GM12878 (cell line): ENCODE results near the gene ITPR3. TPM values are rescaled to one million over a fixed set of nuclear protein-coding genes. Genes with fewer than 3 reads are reported as not detected.

Source experiments
- ATAC-seq: fragments of 200-7000 bp; cut with Tn5 transposase; 3 replicates; pipeline ENCODE4 v1.9.1; 2020; ENCODE audit warnings: mild to moderate bottlenecking, moderate library complexity
- BruUV-seq: library from RNA; stranded (reverse); fragments of 400-500 nt; replicated peaks from 2 replicates; lab custom pipeline; 2021; lab: Mats Ljungman, UMichigan
- CTCF ChIA-PET: fragments of 300-600 bp; sonication (Branson Sonifier 250); formaldehyde crosslinking; extraction: SDS; loops from one replicate; lab custom pipeline; 2021; ENCODE audit warnings: inconsistent platforms; lab: Yijun Ruan, JAX
- POLR2A ChIA-PET: fragments of 350-600 bp; formaldehyde crosslinking; extraction: SDS; loops from one replicate; lab custom pipeline; 2021; ENCODE audit warnings: inconsistent platforms; lab: Charles Lee
- RAD21 ChIA-PET: fragments of 300-600 bp; sonication (Branson Sonifier 250); formaldehyde crosslinking; loops from one replicate; lab custom pipeline; 2023; ENCODE audit warnings: antibody characterized with exemption; ENCODE audit not compliant: unreplicated experiment; lab: Charles Lee
- SMC1A ChIA-PET: fragments of 300-600 bp; sonication (Branson Sonifier 250); formaldehyde crosslinking; loops from one replicate; lab custom pipeline; 2023; ENCODE audit not compliant: unreplicated experiment, uncharacterized antibody; lab: Charles Lee
- DNase-seq: peaks from one replicate; pipeline ENCODE4 v3.0.0-alpha.2; 2011; ENCODE audit warnings: low read depth, low spot score
- FAIRE-seq: peaks from 3 replicates; lab custom pipeline; 2011; peaks lifted over from hg19 to GRCh38; lab: Jason Lieb, UNC
- H2AFZ ChIP-seq: 2 replicates; pipeline ENCODE4 v1.6.0; 2011; ENCODE audit warnings: low read depth, low read length, control low read depth; ENCODE audit not compliant: control insufficient read depth
- H3K27ac ChIP-seq: 2 replicates; pipeline ENCODE4 v1.5.1; 2011; ENCODE audit warnings: control low read depth; ENCODE audit not compliant: control insufficient read depth, insufficient read depth
- H3K27me3 ChIP-seq, 2 experiments: replicated peaks in 1 of 2; 2 replicates each; pipeline versions ENCODE4 v1.6.0 to v1.6.1; 2011; ENCODE audit warnings: low read length in 1 of 2; ENCODE audit not compliant: control insufficient read depth in 2 of 2, insufficient read depth in 2 of 2
- H3K36me3 ChIP-seq, 2 experiments: 2 replicates each; pipeline ENCODE4 v1.5.1; 2011; ENCODE audit warnings: low read length in 1 of 2; ENCODE audit not compliant: control insufficient read depth in 2 of 2, insufficient read depth in 2 of 2
- H3K4me1 ChIP-seq: 2 replicates; pipeline ENCODE4 v1.6.1; 2011; ENCODE audit warnings: mild to moderate bottlenecking, low read length, moderate library complexity, mixed read lengths; ENCODE audit not compliant: control insufficient read depth, insufficient read depth
- H3K4me2 ChIP-seq: 2 replicates; pipeline ENCODE4 v1.6.0; 2011; ENCODE audit warnings: control low read depth; ENCODE audit not compliant: control insufficient read depth, insufficient read depth
- H3K4me3 ChIP-seq: fragments of 200-600 bp; sonication (generic); 2 replicates; pipeline ENCODE4 v1.5.1; 2016
- H3K79me2 ChIP-seq: 2 replicates; pipeline ENCODE4 v1.6.0; 2011; ENCODE audit warnings: low read length; ENCODE audit not compliant: control insufficient read depth, insufficient read depth
- H3K9ac ChIP-seq: 2 replicates; pipeline ENCODE4 v1.8.0; 2011; ENCODE audit warnings: low read length, control low read depth, mixed read lengths; ENCODE audit not compliant: control insufficient read depth, insufficient read depth
- H3K9me3 ChIP-seq: replicated peaks from 3 replicates; pipeline ENCODE4 v1.5.1; 2011; ENCODE audit warnings: mild to moderate bottlenecking, low read length; ENCODE audit not compliant: control insufficient read depth, insufficient read depth
- H4K20me1 ChIP-seq: 2 replicates; pipeline ENCODE4 v1.6.0; 2011; ENCODE audit not compliant: control insufficient read depth, insufficient read depth
- NRF1 ChIP-seq: conservative IDR thresholded peaks from 2 replicates; pipeline ENCODE4 v1.6.1; 2011; ENCODE audit warnings: mild to moderate bottlenecking, low read depth, low read length, improper control_type of control experiment
- ZNF687 ChIP-seq: fragments of 450-650 bp; IDR thresholded peaks from 2 replicates; pipeline ENCODE4 v1.6.1; 2017; ENCODE audit warnings: mild to moderate bottlenecking, moderate library complexity
- WGBS: methylation state at CpG from one replicate; pipeline ENCODE4 v1.1.6; 2016; ENCODE audit warnings: low lambda C conversion rate; ENCODE audit not compliant: insufficient replicate concordance, insufficient coverage; ENCODE audit errors: missing lambda C conversion rate; 5-methylcytosine and 5-hydroxymethylcytosine counted together
- in situ Hi-C: fragments of 300-500 bp; cut with MboI; formaldehyde crosslinking; loops from 9 replicates; pipeline ENCODE4 v1.14.3; 2018; ENCODE audit warnings: mixed read lengths
- intact Hi-C: fragments of 100-400 bp; cut with micrococcal nuclease; formaldehyde crosslinking; loops from one replicate; pipeline ENCODE4 v1.14.2; 2022; ENCODE audit not compliant: unreplicated experiment
- polyA plus RNA-seq, 11 experiments: library from polyadenylated mRNA; depleted of rRNA in 4 of 11; unstranded in 6 of 11; stranded (reverse) in 5 of 11; fragments of >200 nt; fragmentation: Nextera tagmentation in 4 of 11; fragmentation: Illumina TruSeq in 1 of 11; extraction: Ambion mirVana in 4 of 11; extraction: Trizol in 1 of 11; gene quantifications; 1 replicate in 1 of 11; 2 replicates in 10 of 11; pipeline versions ENCODE4 v1.2.1 to v1.2.3, GENCODE V29; 2011 to 2016; ENCODE audit warnings: inconsistent platforms in 2 of 11, missing spikeins in 2 of 11, low read depth in 1 of 11
- total RNA-seq, 4 experiments: library from RNA; depleted of rRNA in 3 of 4; stranded (reverse); fragments of >200 nt in 3 of 4; fragmentation: Illumina TruSeq in 1 of 4; extraction: Trizol in 1 of 4; gene quantifications; 2 replicates each; pipeline versions ENCODE4 v1.2.1 to v1.2.3, GENCODE V29; 2013 to 2021
- TF ChIP-seq, protein P1 (sequence below): fragments of 450-650 bp; IDR thresholded peaks from 2 replicates; pipeline ENCODE4 v1.6.1; 2017; ENCODE audit warnings: borderline replicate concordance
- TF ChIP-seq, protein P2 (sequence below): IDR thresholded peaks from 2 replicates; pipeline ENCODE4 v1.6.1; 2011; ENCODE audit warnings: borderline replicate concordance, low read depth, mild to moderate bottlenecking, moderate library complexity, mixed read lengths, low read length; ENCODE audit not compliant: insufficient read depth; ENCODE audit errors: extremely low read length

ITPR3 gene
- total and polyA plus RNA-seq, 10 of the 15 experiments (the other 5 are each of a cell fraction or from before 2014, with no cell fraction given): 0.32 to 34.0 (median 11.9) TPM

GRCh38 chr6:33716890-33717632, 95.9 kb downstream of the ITPR3 start (continued):
- TF ChIP-seq, protein P1, sequence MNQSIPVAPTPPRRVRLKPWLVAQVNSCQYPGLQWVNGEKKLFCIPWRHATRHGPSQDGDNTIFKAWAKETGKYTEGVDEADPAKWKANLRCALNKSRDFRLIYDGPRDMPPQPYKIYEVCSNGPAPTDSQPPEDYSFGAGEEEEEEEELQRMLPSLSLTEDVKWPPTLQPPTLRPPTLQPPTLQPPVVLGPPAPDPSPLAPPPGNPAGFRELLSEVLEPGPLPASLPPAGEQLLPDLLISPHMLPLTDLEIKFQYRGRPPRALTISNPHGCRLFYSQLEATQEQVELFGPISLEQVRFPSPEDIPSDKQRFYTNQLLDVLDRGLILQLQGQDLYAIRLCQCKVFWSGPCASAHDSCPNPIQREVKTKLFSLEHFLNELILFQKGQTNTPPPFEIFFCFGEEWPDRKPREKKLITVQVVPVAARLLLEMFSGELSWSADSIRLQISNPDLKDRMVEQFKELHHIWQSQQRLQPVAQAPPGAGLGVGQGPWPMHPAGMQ: no peak

DNA sequence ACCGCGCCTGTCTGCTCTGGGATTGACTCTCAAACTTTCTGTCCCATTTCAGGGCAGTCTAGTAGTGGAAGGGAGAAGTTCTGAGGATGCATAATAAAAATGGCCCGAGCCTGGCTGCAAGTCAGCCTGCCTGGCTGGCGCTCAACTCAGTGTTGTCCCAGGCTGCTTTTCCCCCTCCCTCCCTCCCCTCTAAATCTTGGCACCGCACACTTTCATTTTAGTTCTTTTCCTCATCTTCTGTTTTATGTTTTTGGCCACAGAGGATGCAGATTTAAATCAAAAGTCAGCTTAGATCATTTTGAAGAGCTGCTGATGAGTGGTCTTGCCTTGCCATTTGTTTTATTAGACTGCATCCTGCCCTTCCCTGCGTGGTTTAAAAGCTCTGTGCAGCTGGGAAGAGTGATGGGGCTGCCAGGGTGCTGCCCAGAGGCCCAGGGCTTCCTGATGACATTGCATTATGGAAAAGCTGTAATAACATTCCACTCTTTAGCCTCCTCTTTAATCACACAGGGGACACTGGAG, 96.9 kb downstream of the ITPR3 start:
- in situ Hi-C loops: no loop called here
- intact Hi-C loops: no loop called here
- DNase-seq (no peak), ATAC-seq (no peak), FAIRE-seq (no peak)
- ChIA-PET CTCF (no interaction called here), RAD21 (no interaction called here), POLR2A (no interaction called here), SMC1A (no interaction called here)
- WGBS: 65% methylated on average over 6 of the region's 6 CpGs
- Histone ChIP-seq H3K27me3 (peaks cover 2% of the 10 kb centered on the region in 2 experiments; a peak in 1 of 4 replicates), H3K4me3 (no peak overlapping the region), H4K20me1 (no peaks in the 10 kb centered on the region), H3K36me3 (no peaks in the 10 kb centered on the region; a peak in 1 of 4 replicates), H2AFZ (no peak overlapping the region), H3K9me3 (no peaks in the 10 kb centered on the region), H3K9ac (no peak overlapping the region), H3K79me2 (no peaks in the 10 kb centered on the region), H3K4me2 (no peak overlapping the region), H3K4me1 (peaks cover 12% of the 10 kb centered on the region), H3K27ac (no peak overlapping the region)
- TF ChIP-seq ZNF687 (no peak), NRF1 (no peak)
- TF ChIP-seq, protein P2, sequence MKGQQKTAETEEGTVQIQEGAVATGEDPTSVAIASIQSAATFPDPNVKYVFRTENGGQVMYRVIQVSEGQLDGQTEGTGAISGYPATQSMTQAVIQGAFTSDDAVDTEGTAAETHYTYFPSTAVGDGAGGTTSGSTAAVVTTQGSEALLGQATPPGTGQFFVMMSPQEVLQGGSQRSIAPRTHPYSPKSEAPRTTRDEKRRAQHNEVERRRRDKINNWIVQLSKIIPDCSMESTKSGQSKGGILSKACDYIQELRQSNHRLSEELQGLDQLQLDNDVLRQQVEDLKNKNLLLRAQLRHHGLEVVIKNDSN: no peak
- no TSS peak for BruUV-seq
